Activated CD4-positive, CD25-positive, alpha-beta regulatory T cell treated with anti-CD3 and anti-CD28 coated beads, Interleukin-2, amount 50 U/mL, for 16 hours (primary cell): ENCODE measurements around the gene CENPN.

ENCODE experiments used
- DNase-seq: peaks from one replicate; pipeline ENCODE4 v3.0.0-alpha.2; 2020; ENCODE audit warnings: low read depth, low spot score

The CENPN gene

GRCh38 chr16:81029930-81030604 lies 23.1 kb downstream of the CENPN start:
- no peak for DNase-seq

GRCh38 chr16:81035398-81035974 lies 28.5 kb downstream of the CENPN start, which contains the start of gene ATMIN:
ATMIN (plus strand) TSS chr16:81035842; CDS start chr16:81035871, 29 bp downstream.
- DNase-seq = peak; percentile 83

GRCh38 chr16:81035975-81036750 lies 29.1 kb downstream of the CENPN start:
- no peak for DNase-seq

- no peak for DNase-seq
Observed at GRCh38 chr16:81036751-81037350, 29.8 kb downstream of the CENPN start.

GRCh38 chr16:81040131-81040530 lies 33.1 kb downstream of the CENPN start:
- no peak for DNase-seq

- DNase-seq = no peak
Observed at GRCh38 chr16:81040842-81041241, 33.8 kb downstream of the CENPN start.

- DNase-seq = no peak
Observed at GRCh38 chr16:81041696-81042095, 34.7 kb downstream of the CENPN start.

GRCh38 chr16:81042821-81043220 lies 35.8 kb downstream of the CENPN start:
- no peak for DNase-seq

- no peak for DNase-seq
Observed at GRCh38 chr16:81053761-81054160, 46.7 kb downstream of the CENPN start.

- DNase-seq = no peak
Observed at GRCh38 chr16:81060576-81061306, 53.7 kb downstream of the CENPN start.

- no peak for DNase-seq
Observed at GRCh38 chr16:81061307-81061640, 54.3 kb downstream of the CENPN start.

GRCh38 chr16:81061871-81062608 lies 55.0 kb downstream of the CENPN start:
- DNase-seq = no peak

GRCh38 chr16:81066681-81067080 lies 59.7 kb downstream of the CENPN start:
- DNase-seq = no peak

GRCh38 chr16:81067166-81067565 lies 60.2 kb downstream of the CENPN start:
- DNase-seq = no peak

- no peak for DNase-seq
Observed at GRCh38 chr16:81069063-81069462, 62.0 kb downstream of the CENPN start.

- no peak for DNase-seq
Observed at GRCh38 chr16:81070979-81071378, 64.0 kb downstream of the CENPN start.

GRCh38 chr16:81071805-81072204 lies 64.8 kb downstream of the CENPN start:
- no peak for DNase-seq

- no peak for DNase-seq
Observed at GRCh38 chr16:81073560-81074330, 66.7 kb downstream of the CENPN start.

GRCh38 chr16:81076566-81077075 lies 69.6 kb downstream of the CENPN start:
- DNase-seq = peak; percentile 79
